ENCODE results near the gene GLA. TPM values are rescaled to one million over a fixed set of nuclear protein-coding genes. Genes with fewer than 3 reads are reported as not detected.
A peak's percentile ranks its signal among the peaks of the same experiment; 100 is the strongest.

GLA gene
- total and polyA plus RNA-seq, 9 of the 15 experiments (the other 6 are each of a cell fraction or from before 2014, with no cell fraction given): 41.7 to 146 (median 73.8) TPM

DNA sequence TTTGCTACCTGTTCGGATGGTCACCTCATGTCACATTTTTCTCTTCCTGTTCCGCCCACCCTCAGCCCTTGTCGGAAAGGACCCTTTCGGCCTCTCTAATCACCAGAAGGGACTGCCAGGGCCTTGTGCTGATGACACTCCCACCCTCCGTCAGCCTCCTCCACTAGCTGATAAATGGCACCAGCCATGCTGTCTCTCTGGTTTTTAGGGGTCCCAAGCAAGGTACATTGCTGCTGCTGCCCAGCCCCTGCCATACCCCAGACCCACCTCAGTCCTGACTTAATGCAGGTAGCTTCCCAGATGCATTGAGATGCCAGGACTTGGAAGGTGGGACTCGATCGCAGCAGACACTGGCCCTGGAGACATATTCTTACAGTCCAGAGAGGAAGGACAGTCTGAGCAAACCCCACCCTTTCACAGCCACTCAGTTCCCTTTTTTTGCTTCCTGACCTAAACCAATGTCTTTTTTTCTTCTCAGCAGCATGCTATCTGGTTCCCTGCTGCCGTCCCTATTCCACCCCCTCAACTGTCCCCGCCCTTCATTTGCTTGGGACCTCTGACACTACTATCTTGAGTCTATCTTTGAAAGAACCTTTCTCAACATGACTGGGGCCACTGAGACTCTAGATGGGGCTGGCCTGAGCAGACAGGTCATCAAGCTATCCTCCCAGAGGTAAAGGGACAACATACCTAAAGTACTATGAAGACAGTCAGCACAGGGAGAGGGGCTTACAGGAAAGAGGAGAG, 21.8 kb downstream of the GLA start, which contains the start of gene BTK (continued):
- TF ChIP-seq BRD4 (IDR thresholded peaks at IDR 0.05) (no peak), KLF10 (CRISPR knock-in tag; IDR thresholded peaks at IDR 0.05) (no peak), ZNF165 (CRISPR knock-in tag; IDR thresholded peaks at IDR 0.05; ENCODE audit: borderline replicate concordance) (no peak), SMARCA5 (IDR thresholded peaks at IDR 0.05) (no peak), ZNF431 (CRISPR knock-in tag; IDR thresholded peaks at IDR 0.05) (no peak), ZZZ3 (IDR thresholded peaks at IDR 0.05) (no peak), HNRNPUL1 (IDR thresholded peaks at IDR 0.05; ENCODE audit: low read length) (no peak), XRCC3 (IDR thresholded peaks at IDR 0.05) (no peak), STAG1 (CRISPR knock-in tag; IDR thresholded peaks at IDR 0.05; ENCODE audit: borderline replicate concordance) (no peak), MED1 (CRISPR knock-in tag; IDR thresholded peaks at IDR 0.05; ENCODE audit: borderline replicate concordance) (no peak), SNRNP70 (optimal IDR thresholded peaks at IDR 0.05; ENCODE audit: low read depth, low read length) (no peak), KDM2B (CRISPR knock-in tag; IDR thresholded peaks at IDR 0.05) (no peak), ETV1 (tag; conservative IDR thresholded peaks at IDR 0.05; ENCODE audit: low read depth) (no peak), TCF3 (CRISPR knock-in tag; IDR thresholded peaks at IDR 0.05) (0 out of 2 replicates have a peak, but pooled peaks have one; percentile 27), NCOA6 (IDR thresholded peaks at IDR 0.05) (no peak)
- TF ChIP-seq, protein P1, sequence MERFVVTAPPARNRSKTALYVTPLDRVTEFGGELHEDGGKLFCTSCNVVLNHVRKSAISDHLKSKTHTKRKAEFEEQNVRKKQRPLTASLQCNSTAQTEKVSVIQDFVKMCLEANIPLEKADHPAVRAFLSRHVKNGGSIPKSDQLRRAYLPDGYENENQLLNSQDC (CRISPR knock-in tag; IDR thresholded peaks at IDR 0.05): no peak
- TF ChIP-seq, protein P2, sequence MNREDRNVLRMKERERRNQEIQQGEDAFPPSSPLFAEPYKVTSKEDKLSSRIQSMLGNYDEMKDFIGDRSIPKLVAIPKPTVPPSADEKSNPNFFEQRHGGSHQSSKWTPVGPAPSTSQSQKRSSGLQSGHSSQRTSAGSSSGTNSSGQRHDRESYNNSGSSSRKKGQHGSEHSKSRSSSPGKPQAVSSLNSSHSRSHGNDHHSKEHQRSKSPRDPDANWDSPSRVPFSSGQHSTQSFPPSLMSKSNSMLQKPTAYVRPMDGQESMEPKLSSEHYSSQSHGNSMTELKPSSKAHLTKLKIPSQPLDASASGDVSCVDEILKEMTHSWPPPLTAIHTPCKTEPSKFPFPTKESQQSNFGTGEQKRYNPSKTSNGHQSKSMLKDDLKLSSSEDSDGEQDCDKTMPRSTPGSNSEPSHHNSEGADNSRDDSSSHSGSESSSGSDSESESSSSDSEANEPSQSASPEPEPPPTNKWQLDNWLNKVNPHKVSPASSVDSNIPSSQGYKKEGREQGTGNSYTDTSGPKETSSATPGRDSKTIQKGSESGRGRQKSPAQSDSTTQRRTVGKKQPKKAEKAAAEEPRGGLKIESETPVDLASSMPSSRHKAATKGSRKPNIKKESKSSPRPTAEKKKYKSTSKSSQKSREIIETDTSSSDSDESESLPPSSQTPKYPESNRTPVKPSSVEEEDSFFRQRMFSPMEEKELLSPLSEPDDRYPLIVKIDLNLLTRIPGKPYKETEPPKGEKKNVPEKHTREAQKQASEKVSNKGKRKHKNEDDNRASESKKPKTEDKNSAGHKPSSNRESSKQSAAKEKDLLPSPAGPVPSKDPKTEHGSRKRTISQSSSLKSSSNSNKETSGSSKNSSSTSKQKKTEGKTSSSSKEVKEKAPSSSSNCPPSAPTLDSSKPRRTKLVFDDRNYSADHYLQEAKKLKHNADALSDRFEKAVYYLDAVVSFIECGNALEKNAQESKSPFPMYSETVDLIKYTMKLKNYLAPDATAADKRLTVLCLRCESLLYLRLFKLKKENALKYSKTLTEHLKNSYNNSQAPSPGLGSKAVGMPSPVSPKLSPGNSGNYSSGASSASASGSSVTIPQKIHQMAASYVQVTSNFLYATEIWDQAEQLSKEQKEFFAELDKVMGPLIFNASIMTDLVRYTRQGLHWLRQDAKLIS (CRISPR knock-in tag; IDR thresholded peaks at IDR 0.05): no peak
- TF ChIP-seq, protein P3, sequence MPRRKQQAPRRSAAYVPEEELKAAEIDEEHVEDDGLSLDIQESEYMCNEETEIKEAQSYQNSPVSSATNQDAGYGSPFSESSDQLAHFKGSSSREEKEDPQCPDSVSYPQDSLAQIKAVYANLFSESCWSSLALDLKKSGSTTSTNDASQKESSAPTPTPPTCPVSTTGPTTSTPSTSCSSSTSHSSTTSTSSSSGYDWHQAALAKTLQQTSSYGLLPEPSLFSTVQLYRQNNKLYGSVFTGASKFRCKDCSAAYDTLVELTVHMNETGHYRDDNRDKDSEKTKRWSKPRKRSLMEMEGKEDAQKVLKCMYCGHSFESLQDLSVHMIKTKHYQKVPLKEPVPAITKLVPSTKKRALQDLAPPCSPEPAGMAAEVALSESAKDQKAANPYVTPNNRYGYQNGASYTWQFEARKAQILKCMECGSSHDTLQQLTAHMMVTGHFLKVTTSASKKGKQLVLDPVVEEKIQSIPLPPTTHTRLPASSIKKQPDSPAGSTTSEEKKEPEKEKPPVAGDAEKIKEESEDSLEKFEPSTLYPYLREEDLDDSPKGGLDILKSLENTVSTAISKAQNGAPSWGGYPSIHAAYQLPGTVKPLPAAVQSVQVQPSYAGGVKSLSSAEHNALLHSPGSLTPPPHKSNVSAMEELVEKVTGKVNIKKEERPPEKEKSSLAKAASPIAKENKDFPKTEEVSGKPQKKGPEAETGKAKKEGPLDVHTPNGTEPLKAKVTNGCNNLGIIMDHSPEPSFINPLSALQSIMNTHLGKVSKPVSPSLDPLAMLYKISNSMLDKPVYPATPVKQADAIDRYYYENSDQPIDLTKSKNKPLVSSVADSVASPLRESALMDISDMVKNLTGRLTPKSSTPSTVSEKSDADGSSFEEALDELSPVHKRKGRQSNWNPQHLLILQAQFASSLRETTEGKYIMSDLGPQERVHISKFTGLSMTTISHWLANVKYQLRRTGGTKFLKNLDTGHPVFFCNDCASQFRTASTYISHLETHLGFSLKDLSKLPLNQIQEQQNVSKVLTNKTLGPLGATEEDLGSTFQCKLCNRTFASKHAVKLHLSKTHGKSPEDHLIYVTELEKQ (CRISPR knock-in tag; IDR thresholded peaks at IDR 0.05): no peak
- TF ChIP-seq, protein P4, sequence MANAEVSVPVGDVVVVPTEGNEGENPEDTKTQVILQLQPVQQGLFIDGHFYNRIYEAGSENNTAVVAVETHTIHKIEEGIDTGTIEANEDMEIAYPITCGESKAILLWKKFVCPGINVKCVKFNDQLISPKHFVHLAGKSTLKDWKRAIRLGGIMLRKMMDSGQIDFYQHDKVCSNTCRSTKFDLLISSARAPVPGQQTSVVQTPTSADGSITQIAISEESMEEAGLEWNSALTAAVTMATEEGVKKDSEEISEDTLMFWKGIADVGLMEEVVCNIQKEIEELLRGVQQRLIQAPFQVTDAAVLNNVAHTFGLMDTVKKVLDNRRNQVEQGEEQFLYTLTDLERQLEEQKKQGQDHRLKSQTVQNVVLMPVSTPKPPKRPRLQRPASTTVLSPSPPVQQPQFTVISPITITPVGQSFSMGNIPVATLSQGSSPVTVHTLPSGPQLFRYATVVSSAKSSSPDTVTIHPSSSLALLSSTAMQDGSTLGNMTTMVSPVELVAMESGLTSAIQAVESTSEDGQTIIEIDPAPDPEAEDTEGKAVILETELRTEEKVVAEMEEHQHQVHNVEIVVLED (CRISPR knock-in tag; IDR thresholded peaks at IDR 0.05): no peak

All from K562 (cell line).